ENCODE data around the gene KLF13.

The KLF13 gene

DNA sequence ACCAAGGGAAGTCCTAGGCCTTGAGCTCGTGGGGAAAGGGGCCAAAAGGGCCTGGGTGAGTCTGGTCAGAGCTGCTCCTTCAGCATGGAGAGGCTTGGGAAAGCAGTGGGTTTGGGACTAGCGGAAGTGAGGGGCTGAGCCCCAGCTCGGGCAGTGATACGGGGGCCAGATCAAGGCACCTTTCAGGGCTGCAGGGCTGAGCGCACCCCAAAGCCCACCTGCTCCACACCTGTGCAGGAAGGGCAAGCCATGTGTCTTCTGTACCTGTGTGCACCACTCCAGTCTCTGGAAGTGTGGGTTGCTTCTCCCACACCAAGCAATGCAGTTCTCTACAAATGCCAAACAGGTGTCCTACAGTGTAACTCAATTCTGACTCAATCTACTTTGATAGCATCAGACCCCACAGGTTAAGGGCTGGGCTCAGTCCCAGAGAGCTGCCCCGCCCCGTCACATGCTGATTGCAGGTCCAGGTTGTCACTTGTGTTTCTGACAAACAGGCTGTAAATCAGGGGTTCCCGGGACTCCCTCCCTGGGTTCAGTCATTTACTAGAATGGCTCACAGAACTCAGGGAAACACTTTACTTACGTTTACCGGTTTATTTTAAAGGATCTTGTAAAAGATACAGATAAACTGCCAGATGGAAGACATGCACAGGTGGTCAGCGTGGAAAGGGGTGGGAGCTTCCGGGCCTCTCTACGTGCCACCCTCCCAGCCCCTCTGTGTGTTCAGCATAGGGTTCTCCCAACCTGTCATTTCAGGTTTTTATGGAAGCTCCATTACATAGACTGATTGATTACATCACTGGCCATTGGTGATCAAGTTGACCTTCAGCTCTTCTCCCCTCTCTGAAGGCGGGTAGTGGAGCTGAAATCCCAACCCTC lies 28.8 kb upstream of the KLF13 start:
- no peak overlapping the region for H3K27ac ChIP-seq (replicated peaks)
- TF ChIP-seq, protein P1, sequence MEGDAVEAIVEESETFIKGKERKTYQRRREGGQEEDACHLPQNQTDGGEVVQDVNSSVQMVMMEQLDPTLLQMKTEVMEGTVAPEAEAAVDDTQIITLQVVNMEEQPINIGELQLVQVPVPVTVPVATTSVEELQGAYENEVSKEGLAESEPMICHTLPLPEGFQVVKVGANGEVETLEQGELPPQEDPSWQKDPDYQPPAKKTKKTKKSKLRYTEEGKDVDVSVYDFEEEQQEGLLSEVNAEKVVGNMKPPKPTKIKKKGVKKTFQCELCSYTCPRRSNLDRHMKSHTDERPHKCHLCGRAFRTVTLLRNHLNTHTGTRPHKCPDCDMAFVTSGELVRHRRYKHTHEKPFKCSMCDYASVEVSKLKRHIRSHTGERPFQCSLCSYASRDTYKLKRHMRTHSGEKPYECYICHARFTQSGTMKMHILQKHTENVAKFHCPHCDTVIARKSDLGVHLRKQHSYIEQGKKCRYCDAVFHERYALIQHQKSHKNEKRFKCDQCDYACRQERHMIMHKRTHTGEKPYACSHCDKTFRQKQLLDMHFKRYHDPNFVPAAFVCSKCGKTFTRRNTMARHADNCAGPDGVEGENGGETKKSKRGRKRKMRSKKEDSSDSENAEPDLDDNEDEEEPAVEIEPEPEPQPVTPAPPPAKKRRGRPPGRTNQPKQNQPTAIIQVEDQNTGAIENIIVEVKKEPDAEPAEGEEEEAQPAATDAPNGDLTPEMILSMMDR (IDR thresholded peaks at IDR 0.05; ENCODE audit: insufficient read depth, low read length) = no peak
- no peak for TF ChIP-seq SPI1 (IDR thresholded peaks at IDR 0.05; ENCODE audit: borderline replicate concordance, low read depth)
- TF ChIP-seq, protein P2, sequence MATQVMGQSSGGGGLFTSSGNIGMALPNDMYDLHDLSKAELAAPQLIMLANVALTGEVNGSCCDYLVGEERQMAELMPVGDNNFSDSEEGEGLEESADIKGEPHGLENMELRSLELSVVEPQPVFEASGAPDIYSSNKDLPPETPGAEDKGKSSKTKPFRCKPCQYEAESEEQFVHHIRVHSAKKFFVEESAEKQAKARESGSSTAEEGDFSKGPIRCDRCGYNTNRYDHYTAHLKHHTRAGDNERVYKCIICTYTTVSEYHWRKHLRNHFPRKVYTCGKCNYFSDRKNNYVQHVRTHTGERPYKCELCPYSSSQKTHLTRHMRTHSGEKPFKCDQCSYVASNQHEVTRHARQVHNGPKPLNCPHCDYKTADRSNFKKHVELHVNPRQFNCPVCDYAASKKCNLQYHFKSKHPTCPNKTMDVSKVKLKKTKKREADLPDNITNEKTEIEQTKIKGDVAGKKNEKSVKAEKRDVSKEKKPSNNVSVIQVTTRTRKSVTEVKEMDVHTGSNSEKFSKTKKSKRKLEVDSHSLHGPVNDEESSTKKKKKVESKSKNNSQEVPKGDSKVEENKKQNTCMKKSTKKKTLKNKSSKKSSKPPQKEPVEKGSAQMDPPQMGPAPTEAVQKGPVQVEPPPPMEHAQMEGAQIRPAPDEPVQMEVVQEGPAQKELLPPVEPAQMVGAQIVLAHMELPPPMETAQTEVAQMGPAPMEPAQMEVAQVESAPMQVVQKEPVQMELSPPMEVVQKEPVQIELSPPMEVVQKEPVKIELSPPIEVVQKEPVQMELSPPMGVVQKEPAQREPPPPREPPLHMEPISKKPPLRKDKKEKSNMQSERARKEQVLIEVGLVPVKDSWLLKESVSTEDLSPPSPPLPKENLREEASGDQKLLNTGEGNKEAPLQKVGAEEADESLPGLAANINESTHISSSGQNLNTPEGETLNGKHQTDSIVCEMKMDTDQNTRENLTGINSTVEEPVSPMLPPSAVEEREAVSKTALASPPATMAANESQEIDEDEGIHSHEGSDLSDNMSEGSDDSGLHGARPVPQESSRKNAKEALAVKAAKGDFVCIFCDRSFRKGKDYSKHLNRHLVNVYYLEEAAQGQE (IDR thresholded peaks at IDR 0.05; ENCODE audit: insufficient replicate concordance, low read depth) = no peak
- no peak for TF ChIP-seq GABPA (IDR thresholded peaks at IDR 0.05; ENCODE audit: low read depth)
- TF ChIP-seq POLR2AphosphoS5 (IDR thresholded peaks at IDR 0.05; ENCODE audit: low read depth) = no peak
- DNase-seq (ENCODE audit: low read depth in 1 of 2, low spot score in 1 of 2) = no peak
- H3K27me3 ChIP-seq (ENCODE audit: insufficient read depth, poor library complexity, severe bottlenecking) = no peaks in the 10 kb centered on the region
- H3K4me3 ChIP-seq (replicated peaks; ENCODE audit: insufficient read depth, low read length) = no peak overlapping the region

DNA sequence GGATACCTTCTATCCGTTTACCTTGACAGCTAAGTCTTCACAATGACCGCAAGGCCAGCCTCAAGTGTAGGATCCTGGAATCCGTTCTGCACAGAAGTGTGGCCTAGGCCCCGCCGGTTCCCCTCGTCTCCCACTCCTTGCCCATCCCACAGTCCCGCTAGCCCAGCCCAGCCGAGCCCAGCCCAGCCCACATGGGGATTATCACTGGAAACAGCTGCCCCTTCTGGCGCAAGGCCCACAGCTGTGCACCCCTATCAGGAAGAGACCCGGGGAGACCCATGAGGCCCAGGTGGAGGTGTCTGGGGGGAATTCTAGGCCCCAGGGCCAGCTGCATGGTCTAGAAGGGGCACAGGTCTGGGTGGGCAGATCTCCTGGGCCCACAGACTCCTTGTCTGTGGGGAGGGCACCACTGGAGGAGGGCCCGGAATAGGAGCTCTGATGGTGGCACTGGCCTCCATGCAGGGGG lies 27.9 kb upstream of the KLF13 start:
- TF ChIP-seq POLR2AphosphoS5 (IDR thresholded peaks at IDR 0.05; ENCODE audit: low read depth) (no peak), GABPA (IDR thresholded peaks at IDR 0.05; ENCODE audit: low read depth) (no peak), SPI1 (IDR thresholded peaks at IDR 0.05; ENCODE audit: borderline replicate concordance, low read depth) (no peak)
- TF ChIP-seq, protein P2 (IDR thresholded peaks at IDR 0.05; ENCODE audit: insufficient replicate concordance, low read depth) = no peak
- TF ChIP-seq, protein P1 (IDR thresholded peaks at IDR 0.05; ENCODE audit: insufficient read depth, low read length) = no peak
- Histone ChIP-seq H3K27me3 (ENCODE audit: insufficient read depth, poor library complexity, severe bottlenecking) (no peaks in the 10 kb centered on the region), H3K27ac (replicated peaks) (no peak overlapping the region), H3K4me3 (replicated peaks; ENCODE audit: insufficient read depth, low read length) (no peak overlapping the region)
- DNase-seq (ENCODE audit: low read depth in 1 of 2, low spot score in 1 of 2) = no peak

DNA sequence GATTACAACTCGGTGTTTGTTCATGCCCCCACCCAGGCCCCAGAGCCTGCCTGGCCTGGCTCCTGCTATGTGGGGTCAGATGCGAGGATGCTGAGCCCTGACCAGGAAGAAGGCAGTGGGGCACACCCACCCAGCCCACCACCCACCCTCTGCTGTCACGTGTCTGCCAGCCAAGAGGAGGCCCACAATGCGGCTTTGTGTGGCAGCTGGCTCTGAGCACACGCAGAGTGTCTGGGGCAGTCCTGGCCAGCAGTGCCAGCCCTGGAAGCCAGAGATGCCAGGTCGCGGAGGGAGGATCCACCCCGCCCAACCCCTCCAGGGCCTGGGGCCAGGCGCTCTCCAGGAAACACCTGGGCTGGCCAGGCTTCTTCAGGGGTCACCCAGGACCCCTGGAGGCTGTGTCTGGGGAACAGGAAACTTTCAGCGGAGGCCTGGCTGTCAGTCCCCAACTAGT lies 26.4 kb upstream of the KLF13 start:
- Histone ChIP-seq H3K27me3 (ENCODE audit: insufficient read depth, poor library complexity, severe bottlenecking) (no peaks in the 10 kb centered on the region), H3K27ac (replicated peaks) (no peak overlapping the region), H3K4me3 (replicated peaks; ENCODE audit: insufficient read depth, low read length) (no peak overlapping the region)
- TF ChIP-seq POLR2AphosphoS5 (IDR thresholded peaks at IDR 0.05; ENCODE audit: low read depth) = no peak
- DNase-seq (ENCODE audit: low read depth in 1 of 2, low spot score in 1 of 2) = no peak

DNA sequence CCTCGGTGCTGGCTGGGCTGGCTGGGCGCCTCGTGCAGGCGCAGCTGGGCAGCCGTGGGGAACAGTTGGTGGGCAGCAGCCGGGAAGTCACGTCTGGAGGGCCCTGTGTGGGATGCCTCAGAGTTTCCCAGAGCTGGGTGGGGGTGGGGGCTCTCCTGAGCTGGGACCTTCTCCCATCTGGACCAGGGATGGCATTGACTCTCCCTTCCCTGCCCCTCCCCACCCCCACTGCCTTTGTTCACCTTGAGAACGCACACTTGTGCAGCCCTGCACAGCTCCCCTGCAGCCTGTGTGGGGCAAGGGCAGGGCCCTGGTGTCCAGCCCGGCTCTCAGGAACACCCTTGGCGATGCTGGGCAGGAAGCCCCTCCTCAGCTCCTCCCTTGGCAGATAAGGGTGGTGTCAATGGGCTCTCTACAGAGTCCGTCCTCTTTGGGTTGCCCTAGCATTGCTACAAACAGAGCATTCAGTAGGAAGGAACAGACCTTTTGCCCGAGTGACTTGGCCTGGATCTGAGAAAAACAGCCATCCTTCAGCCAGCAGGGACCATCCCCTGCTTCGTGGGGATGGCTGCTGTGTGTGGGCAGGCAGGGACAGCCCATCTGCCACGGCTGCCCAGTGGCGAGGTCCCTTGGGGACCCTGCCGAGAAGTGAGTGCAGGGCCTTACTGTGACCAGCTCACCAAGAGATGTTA lies 25.5 kb upstream of the KLF13 start:
- no peak overlapping the region for H3K4me3 ChIP-seq (replicated peaks; ENCODE audit: insufficient read depth, low read length)
- H3K27ac ChIP-seq (replicated peaks) = no peak overlapping the region
- no peaks in the 10 kb centered on the region for H3K27me3 ChIP-seq (ENCODE audit: insufficient read depth, poor library complexity, severe bottlenecking)
- DNase-seq (ENCODE audit: low read depth in 1 of 2, low spot score in 1 of 2) = no peak
- TF ChIP-seq GABPA (IDR thresholded peaks at IDR 0.05; ENCODE audit: low read depth) = no peak
- no peak for TF ChIP-seq SPI1 (IDR thresholded peaks at IDR 0.05; ENCODE audit: borderline replicate concordance, low read depth)
- TF ChIP-seq, protein P1 (IDR thresholded peaks at IDR 0.05; ENCODE audit: insufficient read depth, low read length) = no peak
- TF ChIP-seq POLR2AphosphoS5 (IDR thresholded peaks at IDR 0.05; ENCODE audit: low read depth) = no peak
- TF ChIP-seq, protein P2 (IDR thresholded peaks at IDR 0.05; ENCODE audit: insufficient replicate concordance, low read depth) = no peak

All from HL-60 (cell line).